H9 (cell line): ENCODE data around the gene APOBEC3H. TPM values are rescaled to one million over a fixed set of nuclear protein-coding genes. Genes with fewer than 3 reads are reported as not detected.

Source experiments
- DNase-seq: peaks from one replicate; pipeline ENCODE4 v3.0.0-alpha.2; 2017
- H2AFZ ChIP-seq: one replicate; pipeline ENCODE4 v1.6.1; 2013; ENCODE audit warnings: mild to moderate bottlenecking, low read length, control low read depth, moderate library complexity
- H2AK5ac ChIP-seq: 2 replicates; pipeline ENCODE4 v1.6.1; 2013; ENCODE audit warnings: low read length, control low read depth, mixed read lengths; ENCODE audit not compliant: insufficient read length
- H2BK120ac ChIP-seq: one replicate; pipeline ENCODE4 v1.6.1; 2013; ENCODE audit warnings: low read depth, mild to moderate bottlenecking, low read length, control low read depth, inconsistent platforms; ENCODE audit not compliant: poor library complexity, severe bottlenecking
- H2BK12ac ChIP-seq: 2 replicates; pipeline ENCODE4 v1.6.1; 2013; ENCODE audit warnings: low read length, control low read depth, mixed read lengths, low read depth; ENCODE audit not compliant: insufficient read length
- H2BK15ac ChIP-seq: 2 replicates; pipeline ENCODE4 v1.6.1; 2013; ENCODE audit warnings: low read depth, low read length, control low read depth
- H2BK20ac ChIP-seq: one replicate; pipeline ENCODE4 v1.6.1; 2013; ENCODE audit warnings: low read depth, mild to moderate bottlenecking, low read length, control low read depth, inconsistent platforms; ENCODE audit not compliant: poor library complexity, severe bottlenecking
- H2BK5ac ChIP-seq: 2 replicates; pipeline ENCODE4 v1.6.1; 2013; ENCODE audit warnings: low read length, control low read depth, mixed read lengths; ENCODE audit not compliant: insufficient read length
- H3K14ac ChIP-seq: 2 replicates; pipeline ENCODE4 v1.6.1; 2013; ENCODE audit warnings: low read length, control low read depth; ENCODE audit not compliant: insufficient read depth
- H3K18ac ChIP-seq: 2 replicates; pipeline ENCODE4 v1.6.1; 2013; ENCODE audit warnings: low read depth, mild to moderate bottlenecking, mixed read lengths, low read length, control low read depth; ENCODE audit not compliant: insufficient read length
- H3K23ac ChIP-seq: 2 replicates; pipeline ENCODE4 v1.6.1; 2013; ENCODE audit warnings: low read length, control low read depth, mixed read lengths, low read depth; ENCODE audit not compliant: insufficient read length
- H3K23me2 ChIP-seq: 2 replicates; pipeline ENCODE4 v1.6.1; 2013; ENCODE audit warnings: low read depth, mild to moderate bottlenecking, mixed read lengths, low read length, control low read depth; ENCODE audit not compliant: insufficient read length, poor library complexity, severe bottlenecking
- H3K27ac ChIP-seq: 2 replicates; pipeline ENCODE4 v1.5.1; 2013; ENCODE audit warnings: low read length, control low read depth, mixed read lengths, low read depth; ENCODE audit not compliant: insufficient read length
- H3K27me3 ChIP-seq: 2 replicates; pipeline ENCODE4 v1.6.1; 2013; ENCODE audit warnings: low read length, control low read depth, inconsistent platforms; ENCODE audit not compliant: insufficient read depth
- H3K4ac ChIP-seq: 2 replicates; pipeline ENCODE4 v1.6.1; 2013; ENCODE audit warnings: low read depth, mild to moderate bottlenecking, control low read depth, inconsistent platforms, low read length, moderate library complexity
- H3K4me1 ChIP-seq: 2 replicates; pipeline ENCODE4 v1.6.1; 2013; ENCODE audit warnings: low read length, control low read depth, inconsistent platforms; ENCODE audit not compliant: insufficient read depth
- H3K4me2 ChIP-seq: 2 replicates; pipeline ENCODE4 v1.6.1; 2013; ENCODE audit warnings: low read length, control low read depth, mixed read lengths; ENCODE audit not compliant: insufficient read length, insufficient read depth
- H3K56ac ChIP-seq: 2 replicates; pipeline ENCODE4 v1.6.1; 2013; ENCODE audit warnings: low read depth, mild to moderate bottlenecking, mixed read lengths, low read length, control low read depth; ENCODE audit not compliant: insufficient read length
- H3K79me1 ChIP-seq: 2 replicates; pipeline ENCODE4 v1.6.1; 2013; ENCODE audit warnings: low read depth, mild to moderate bottlenecking, moderate library complexity, low read length, control low read depth, inconsistent platforms; ENCODE audit not compliant: insufficient read depth, poor library complexity, severe bottlenecking
- H3K79me2 ChIP-seq: 2 replicates; pipeline ENCODE4 v1.6.1; 2013; ENCODE audit warnings: low read length, control low read depth, inconsistent platforms; ENCODE audit not compliant: insufficient read depth
- H3K9ac ChIP-seq: 2 replicates; pipeline ENCODE4 v1.6.1; 2013; ENCODE audit warnings: low read length, control low read depth, mixed read lengths; ENCODE audit not compliant: insufficient read length; ENCODE audit errors: extremely low read depth
- H3K9me3 ChIP-seq: one replicate; pipeline ENCODE4 v1.6.1; 2013; ENCODE audit warnings: low read depth, low read length, inconsistent platforms; ENCODE audit not compliant: control insufficient read depth
- H3T11ph ChIP-seq: one replicate; pipeline ENCODE4 v1.6.1; 2013; ENCODE audit warnings: mild to moderate bottlenecking, low read length, control low read depth, inconsistent platforms
- H4K20me1 ChIP-seq: one replicate; pipeline ENCODE4 v1.6.1; 2013; ENCODE audit not compliant: control insufficient read depth, insufficient read length, insufficient read depth
- H4K5ac ChIP-seq: 2 replicates; pipeline ENCODE4 v1.6.1; 2013; ENCODE audit warnings: low read depth, mild to moderate bottlenecking, mixed read lengths, low read length, control low read depth; ENCODE audit not compliant: insufficient read length
- H4K8ac ChIP-seq: replicated peaks from 2 replicates; pipeline ENCODE4 v1.6.1; 2013; ENCODE audit warnings: low read length, control low read depth, mixed read lengths, low read depth; ENCODE audit not compliant: insufficient read length
- H4K91ac ChIP-seq: 2 replicates; pipeline ENCODE4 v1.6.1; 2013; ENCODE audit warnings: low read depth, mild to moderate bottlenecking, moderate library complexity, mixed read lengths, low read length, control low read depth; ENCODE audit not compliant: insufficient read length
- H3K27ac Mint-ChIP-seq, 3 experiments: 2 replicates in 2 of 3; 3 replicates in 1 of 3; pipeline ENCODE4 v1.8.0; 2020 to 2021; ENCODE audit warnings: mixed read lengths in 3 of 3, mild to moderate bottlenecking in 1 of 3, moderate library complexity in 1 of 3
- H3K27me3 Mint-ChIP-seq: 2 replicates; pipeline ENCODE4 v1.8.0; 2021; ENCODE audit warnings: low read depth, mild to moderate bottlenecking, moderate library complexity, mixed read lengths
- H3K36me3 Mint-ChIP-seq, 3 experiments: 2 replicates in 2 of 3; 3 replicates in 1 of 3; pipeline ENCODE4 v1.8.0; 2020 to 2021; ENCODE audit warnings: low read depth in 3 of 3, mixed read lengths in 3 of 3; ENCODE audit not compliant: insufficient read depth in 1 of 3
- H3K4me1 Mint-ChIP-seq, 2 experiments: 2 replicates each; pipeline ENCODE4 v1.8.0; 2020; ENCODE audit warnings: mixed read lengths in 2 of 2
- H3K4me3 Mint-ChIP-seq, 2 experiments: 2 replicates in 1 of 2; 3 replicates in 1 of 2; pipeline ENCODE4 v1.8.0; 2020 to 2021; ENCODE audit warnings: mild to moderate bottlenecking in 2 of 2, mixed read lengths in 2 of 2, moderate library complexity in 1 of 2
- H3K9me3 Mint-ChIP-seq, 2 experiments: 2 replicates in 1 of 2; 3 replicates in 1 of 2; pipeline ENCODE4 v1.8.0; 2020; ENCODE audit warnings: mild to moderate bottlenecking in 2 of 2, mixed read lengths in 2 of 2, moderate library complexity in 1 of 2
- WGBS: extraction: QIAGEN DNeasy Blood & Tissue Kit; methylation state at CpG from one replicate; pipeline ENCODE4 v1.1.7; 2013; ENCODE audit warnings: missing lambda C conversion rate, low lambda C conversion rate, mixed read lengths; ENCODE audit not compliant: insufficient read length; ENCODE audit errors: extremely low coverage; 5-methylcytosine and 5-hydroxymethylcytosine counted together
- total RNA-seq: library from RNA; stranded (reverse); gene quantifications from 2 replicates; pipeline ENCODE4 v1.2.1, GENCODE V29; 2021
- TF ChIP-seq, protein P1 (sequence below): fragments of 200-600 bp; sonication (generic); conservative IDR thresholded peaks from 3 replicates; pipeline ENCODE4 v1.8.0; 2021; ENCODE audit warnings: antibody characterized with exemption, mild to moderate bottlenecking

Gene APOBEC3H
- total RNA-seq, 1 experiment from 2014 or later, result 0.48 TPM

DNA sequence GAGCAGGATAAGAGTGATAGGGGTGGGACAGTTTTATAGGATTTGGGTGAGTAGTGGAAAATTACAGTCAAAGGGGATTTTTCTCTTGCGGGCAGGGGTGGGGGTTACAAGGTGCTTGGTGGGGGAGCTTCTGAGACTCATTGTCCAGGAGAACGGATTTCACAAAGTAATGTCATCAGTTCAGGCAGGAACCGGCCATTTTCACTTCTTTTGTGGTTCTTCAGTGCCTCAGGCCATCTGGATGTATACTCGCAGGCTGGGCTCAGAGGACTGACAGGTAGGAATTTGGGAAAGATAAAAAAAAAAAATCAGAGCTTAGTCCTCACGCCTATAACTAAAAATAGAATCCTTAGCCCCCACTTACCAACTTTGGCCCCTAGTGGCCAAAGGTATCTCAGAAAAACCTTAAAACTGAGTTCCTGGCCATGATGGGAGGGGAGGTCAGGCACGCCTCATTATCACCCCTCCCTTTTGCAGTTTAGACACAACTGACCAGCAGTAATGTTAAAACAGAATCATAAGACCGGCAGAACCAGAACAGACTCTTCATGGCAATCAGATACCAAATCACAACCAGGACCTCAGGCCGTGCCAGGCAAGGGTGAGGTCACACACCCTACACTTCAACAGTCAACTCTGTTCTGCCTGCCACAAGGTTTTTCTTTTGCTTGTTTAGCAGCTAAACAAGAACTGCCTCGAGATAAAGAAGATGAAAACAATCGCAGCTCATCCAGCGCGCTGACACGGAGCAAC is 28.8 kb upstream of the APOBEC3H start:
- Histone ChIP-seq H2AFZ (no peak overlapping the region), H2BK5ac (no peak overlapping the region), H3K23me2 (peaks cover 3% of the 10 kb centered on the region), H3K79me2 (no peaks in the 10 kb centered on the region), H3K14ac (no peak overlapping the region), H3K79me1 (no peaks in the 10 kb centered on the region), H3K18ac (no peak overlapping the region), H2BK12ac (no peak overlapping the region), H4K20me1 (no peaks in the 10 kb centered on the region), H3K56ac (no peak overlapping the region), H2BK20ac (no peak overlapping the region), H3K4me2 (no peak overlapping the region), H2BK15ac (no peak overlapping the region), H3K9ac (no peak overlapping the region), H2BK120ac (no peak overlapping the region), H3K4ac (no peak overlapping the region), H3K27me3 (no peaks in the 10 kb centered on the region), H3K4me1 (no peaks in the 10 kb centered on the region; the same call in 1 of the 2 replicates), H4K5ac (no peak overlapping the region), H4K8ac (no peak overlapping the region), H3T11ph (no peak overlapping the region), H3K9me3 (no peaks in the 10 kb centered on the region), H2AK5ac (no peak overlapping the region), H4K91ac (no peak overlapping the region), H3K27ac (no peak overlapping the region), H3K23ac (no peak overlapping the region)
- H3K27me3 Mint-ChIP-seq, result peaks cover 5% of the 10 kb centered on the region
- peaks cover 12 to 17% of the 10 kb centered on the region in 2 experiments for H3K4me1 Mint-ChIP-seq
- H3K4me3 Mint-ChIP-seq, result no peak overlapping the region
- DNase-seq, result no peak
- H3K27ac Mint-ChIP-seq, result no peak overlapping the region
- no peaks in the 10 kb centered on the region for H3K36me3 Mint-ChIP-seq
- no CpG with 5 or more reads among the region's 13 CpGs for WGBS
- TF ChIP-seq, protein P1, sequence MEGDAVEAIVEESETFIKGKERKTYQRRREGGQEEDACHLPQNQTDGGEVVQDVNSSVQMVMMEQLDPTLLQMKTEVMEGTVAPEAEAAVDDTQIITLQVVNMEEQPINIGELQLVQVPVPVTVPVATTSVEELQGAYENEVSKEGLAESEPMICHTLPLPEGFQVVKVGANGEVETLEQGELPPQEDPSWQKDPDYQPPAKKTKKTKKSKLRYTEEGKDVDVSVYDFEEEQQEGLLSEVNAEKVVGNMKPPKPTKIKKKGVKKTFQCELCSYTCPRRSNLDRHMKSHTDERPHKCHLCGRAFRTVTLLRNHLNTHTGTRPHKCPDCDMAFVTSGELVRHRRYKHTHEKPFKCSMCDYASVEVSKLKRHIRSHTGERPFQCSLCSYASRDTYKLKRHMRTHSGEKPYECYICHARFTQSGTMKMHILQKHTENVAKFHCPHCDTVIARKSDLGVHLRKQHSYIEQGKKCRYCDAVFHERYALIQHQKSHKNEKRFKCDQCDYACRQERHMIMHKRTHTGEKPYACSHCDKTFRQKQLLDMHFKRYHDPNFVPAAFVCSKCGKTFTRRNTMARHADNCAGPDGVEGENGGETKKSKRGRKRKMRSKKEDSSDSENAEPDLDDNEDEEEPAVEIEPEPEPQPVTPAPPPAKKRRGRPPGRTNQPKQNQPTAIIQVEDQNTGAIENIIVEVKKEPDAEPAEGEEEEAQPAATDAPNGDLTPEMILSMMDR, result peak; percentile 52; the same call in 2 of the 3 replicates
- no peaks in the 10 kb centered on the region; a peak in 1 of 5 replicates for H3K9me3 Mint-ChIP-seq
